Body of pancreas (tissue), 4 donors: Measurements from ENCODE around the gene HABP2. TPM values are rescaled to one million over a fixed set of nuclear protein-coding genes. Genes with fewer than 3 reads are reported as not detected.
A peak's percentile ranks its signal among the peaks of the same experiment; 100 is the strongest.

Experiments used
- ATAC-seq: fragments of 150-250 bp; one replicate; pipeline ENCODE4 v1.9.1; 2016
- DNase-seq, 4 donors: peaks; one replicate each; pipeline ENCODE4 v3.0.0-alpha.2; 2019
- H3K27ac ChIP-seq, 4 donors: fragments of 200-600 bp; sonication (generic); 1 replicate in 3 of 4; 2 replicates in 1 of 4; pipeline versions ENCODE4 v1.5.1 to v1.6.1; 2016 to 2019; ENCODE audit warnings: mild to moderate bottlenecking in 1 of 4, mixed read lengths in 1 of 4, moderate library complexity in 1 of 4
- H3K27me3 ChIP-seq, 2 donors: fragments of 200-600 bp; sonication (generic); one replicate each; pipeline ENCODE4 v1.6.0; 2016; ENCODE audit warnings: mild to moderate bottlenecking in 1 of 2
- H3K36me3 ChIP-seq, 2 donors: fragments of 200-600 bp; sonication (generic); replicated peaks in 1 of 2; 2 replicates each; pipeline ENCODE4 v1.5.1; 2016; ENCODE audit warnings: low read depth in 2 of 2; ENCODE audit not compliant: insufficient read depth in 1 of 2
- H3K4me1 ChIP-seq: fragments of 200-600 bp; sonication (generic); one replicate; pipeline ENCODE4 v1.6.0; 2016
- H3K4me3 ChIP-seq, 2 donors: fragments of 200-600 bp; sonication (generic); 1 replicate in 1 of 2; 2 replicates in 1 of 2; pipeline ENCODE4 v1.5.1; 2016 to 2019
- H3K9me3 ChIP-seq, 3 donors: fragments of 200-600 bp; sonication (generic); 1 replicate in 2 of 3; 2 replicates in 1 of 3; pipeline ENCODE4 v1.5.1; 2016
- CTCF ChIP-seq, 7 experiments: fragments of 450-650 bp in 4 of 7; fragments of 200-600 bp in 3 of 7; sonication (generic) in 3 of 7; IDR thresholded peaks; one replicate each; pipeline ENCODE4 v1.5.1; 2016 to 2019; ENCODE audit warnings: antibody characterized with exemption in 7 of 7
- POLR2A ChIP-seq, 3 donors: fragments of 450-650 bp; IDR thresholded peaks; one replicate each; pipeline ENCODE4 v1.6.1; 2016; ENCODE audit warnings: antibody characterized with exemption in 3 of 3, mild to moderate bottlenecking in 2 of 3
- WGBS, 2 donors: methylation state at CpG; one replicate each; pipeline ENCODE4 v1.1.5; 2017; 5-methylcytosine and 5-hydroxymethylcytosine counted together
- intact Hi-C: fragments of 100-400 bp; cut with DNase I; formaldehyde crosslinking; loops from one replicate; pipeline ENCODE4 v1.15.1; 2023
- total RNA-seq, 2 donors: library from RNA; depleted of rRNA; stranded (reverse); fragments of >200 nt; gene quantifications; one replicate each; pipeline ENCODE4 v1.1.0, GENCODE V29; 2016

HABP2 gene
- total RNA-seq, 2 donors from 2014 or later = 9.2 to 10.6 TPM

DNA sequence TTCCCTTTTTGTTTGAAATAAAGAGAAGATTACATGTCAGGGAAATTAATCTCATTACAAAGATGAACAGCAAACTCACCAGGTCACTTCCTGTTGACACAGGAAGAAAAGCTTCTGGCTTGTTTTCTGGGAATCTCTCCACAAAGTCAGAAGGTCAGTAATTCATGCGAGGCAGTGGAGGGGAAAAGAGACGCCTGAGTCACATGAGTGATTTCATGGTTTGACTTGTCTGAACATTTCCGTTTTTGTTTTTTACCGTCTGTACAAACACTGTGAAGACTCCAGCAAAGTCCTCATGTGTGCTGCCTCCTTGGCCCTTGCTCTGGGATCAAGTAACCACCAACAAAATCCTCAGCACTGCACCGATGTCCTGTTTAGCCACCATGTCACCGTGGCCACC, 2.5 kb upstream of the HABP2 start:
- Histone ChIP-seq H3K36me3 (no peaks in the 10 kb centered on the region), H3K9me3 (no peaks in the 10 kb centered on the region), H3K4me1 (peaks cover 21% of the 10 kb centered on the region), H3K4me3 (no peak overlapping the region), H3K27ac (peak overlapping the region in 1 of 4 donors; percentile 6), H3K27me3 (no peaks in the 10 kb centered on the region)
- ATAC-seq (no peak), DNase-seq (no peak)
- 49 to 55% methylated on average over 6 of the region's 6 CpGs for WGBS, 2 donors
- intact Hi-C loops = no loop called here
- no peak for TF ChIP-seq POLR2A (IDR thresholded peaks at IDR 0.05)
- no peak for TF ChIP-seq CTCF (IDR thresholded peaks at IDR 0.05)

- intact Hi-C loops = no loop called here
- H3K9me3 ChIP-seq = no peaks in the 10 kb centered on the region
- peaks cover 21% of the 10 kb centered on the region for H3K4me1 ChIP-seq
- no peak overlapping the region for H3K4me3 ChIP-seq
- peak overlapping the region in 2 of 4 donors; percentile 50 to 53 for H3K27ac ChIP-seq
- TF ChIP-seq CTCF (IDR thresholded peaks at IDR 0.05) = no peak
- no peak for TF ChIP-seq POLR2A (IDR thresholded peaks at IDR 0.05)
- no peaks in the 10 kb centered on the region for H3K27me3 ChIP-seq
- DNase-seq = peak; percentile 37 to 71 (median 58)
- no peaks in the 10 kb centered on the region for H3K36me3 ChIP-seq
- WGBS, 2 donors = 46 to 78% methylated on average over 3 of the region's 3 CpGs
- ATAC-seq = peak; percentile 82
These were observed 839 bp upstream of the HABP2 start for GRCh38 chr10:113552014-113552413.

- Histone ChIP-seq H3K9me3 (no peaks in the 10 kb centered on the region), H3K27me3 (no peaks in the 10 kb centered on the region), H3K4me1 (peaks cover 21% of the 10 kb centered on the region), H3K27ac (peak overlapping the region in 2 of 4 donors; percentile 50 to 53), H3K36me3 (no peaks in the 10 kb centered on the region), H3K4me3 (no peak overlapping the region)
- TF ChIP-seq POLR2A (IDR thresholded peaks at IDR 0.05) (no peak), CTCF (IDR thresholded peaks at IDR 0.05) (no peak)
- DNase-seq = no peak
- peak; percentile 4 for ATAC-seq
- WGBS, 2 donors = 68 to 75% methylated on average over 2 of the region's 2 CpGs
- intact Hi-C loops = no loop called here
These were observed 296 bp downstream of the HABP2 start for GRCh38 chr10:113553149-113553548.

- no peak for TF ChIP-seq POLR2A (IDR thresholded peaks at IDR 0.05)
- no peak for TF ChIP-seq CTCF (IDR thresholded peaks at IDR 0.05)
- peaks cover 21% of the 10 kb centered on the region for H3K4me1 ChIP-seq
- H3K4me3 ChIP-seq = no peak overlapping the region
- DNase-seq (no peak), ATAC-seq (no peak)
- intact Hi-C loops = no loop called here
- WGBS, 2 donors = 65 to 75% methylated on average over 5 of the region's 5 CpGs
- no peaks in the 10 kb centered on the region for H3K9me3 ChIP-seq
- H3K36me3 ChIP-seq = no peaks in the 10 kb centered on the region
- no peaks in the 10 kb centered on the region for H3K27me3 ChIP-seq
- peak overlapping the region in 1 of 4 donors; percentile 53 for H3K27ac ChIP-seq
These were observed 1.4 kb downstream of the HABP2 start for GRCh38 chr10:113554214-113554613.

GRCh38 chr10:113555245-113555644, 2.4 kb downstream of the HABP2 start:
- Histone ChIP-seq H3K36me3 (no peaks in the 10 kb centered on the region), H3K27ac (no peak overlapping the region), H3K4me1 (peaks cover 21% of the 10 kb centered on the region), H3K9me3 (no peaks in the 10 kb centered on the region), H3K27me3 (no peaks in the 10 kb centered on the region), H3K4me3 (no peak overlapping the region)
- DNase-seq = no peak
- intact Hi-C loops = no loop called here
- no peak for TF ChIP-seq POLR2A (IDR thresholded peaks at IDR 0.05)
- no peak for TF ChIP-seq CTCF (IDR thresholded peaks at IDR 0.05)
- no peak for ATAC-seq
- 93 to 95% methylated on average over 3 of the region's 3 CpGs for WGBS, 2 donors
